ENCODE results near the gene RIMS4.

- TF ChIP-seq JUND (IDR thresholded peaks at IDR 0.05) = no peak
- TF ChIP-seq, protein P1, sequence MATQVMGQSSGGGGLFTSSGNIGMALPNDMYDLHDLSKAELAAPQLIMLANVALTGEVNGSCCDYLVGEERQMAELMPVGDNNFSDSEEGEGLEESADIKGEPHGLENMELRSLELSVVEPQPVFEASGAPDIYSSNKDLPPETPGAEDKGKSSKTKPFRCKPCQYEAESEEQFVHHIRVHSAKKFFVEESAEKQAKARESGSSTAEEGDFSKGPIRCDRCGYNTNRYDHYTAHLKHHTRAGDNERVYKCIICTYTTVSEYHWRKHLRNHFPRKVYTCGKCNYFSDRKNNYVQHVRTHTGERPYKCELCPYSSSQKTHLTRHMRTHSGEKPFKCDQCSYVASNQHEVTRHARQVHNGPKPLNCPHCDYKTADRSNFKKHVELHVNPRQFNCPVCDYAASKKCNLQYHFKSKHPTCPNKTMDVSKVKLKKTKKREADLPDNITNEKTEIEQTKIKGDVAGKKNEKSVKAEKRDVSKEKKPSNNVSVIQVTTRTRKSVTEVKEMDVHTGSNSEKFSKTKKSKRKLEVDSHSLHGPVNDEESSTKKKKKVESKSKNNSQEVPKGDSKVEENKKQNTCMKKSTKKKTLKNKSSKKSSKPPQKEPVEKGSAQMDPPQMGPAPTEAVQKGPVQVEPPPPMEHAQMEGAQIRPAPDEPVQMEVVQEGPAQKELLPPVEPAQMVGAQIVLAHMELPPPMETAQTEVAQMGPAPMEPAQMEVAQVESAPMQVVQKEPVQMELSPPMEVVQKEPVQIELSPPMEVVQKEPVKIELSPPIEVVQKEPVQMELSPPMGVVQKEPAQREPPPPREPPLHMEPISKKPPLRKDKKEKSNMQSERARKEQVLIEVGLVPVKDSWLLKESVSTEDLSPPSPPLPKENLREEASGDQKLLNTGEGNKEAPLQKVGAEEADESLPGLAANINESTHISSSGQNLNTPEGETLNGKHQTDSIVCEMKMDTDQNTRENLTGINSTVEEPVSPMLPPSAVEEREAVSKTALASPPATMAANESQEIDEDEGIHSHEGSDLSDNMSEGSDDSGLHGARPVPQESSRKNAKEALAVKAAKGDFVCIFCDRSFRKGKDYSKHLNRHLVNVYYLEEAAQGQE (IDR thresholded peaks at IDR 0.05) = no peak
- no peak for TF ChIP-seq CTCF (IDR thresholded peaks at IDR 0.05; ENCODE audit: low read depth, low read length, missing input control)
- TF ChIP-seq GABPA (IDR thresholded peaks at IDR 0.05 in 1 of 2, conservative IDR thresholded peaks at IDR 0.05 in 1 of 2) = no peak
- no peak for TF ChIP-seq RXRA (IDR thresholded peaks at IDR 0.05)
- TF ChIP-seq MAX (IDR thresholded peaks at IDR 0.05) = no peak
- TF ChIP-seq HNF4A (conservative IDR thresholded peaks at IDR 0.05) = no peak
- no peak for TF ChIP-seq TAF1 (conservative IDR thresholded peaks at IDR 0.05)
- no peak for TF ChIP-seq SP1 (IDR thresholded peaks at IDR 0.05)
- TF ChIP-seq, protein P2, sequence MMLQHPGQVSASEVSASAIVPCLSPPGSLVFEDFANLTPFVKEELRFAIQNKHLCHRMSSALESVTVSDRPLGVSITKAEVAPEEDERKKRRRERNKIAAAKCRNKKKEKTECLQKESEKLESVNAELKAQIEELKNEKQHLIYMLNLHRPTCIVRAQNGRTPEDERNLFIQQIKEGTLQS (IDR thresholded peaks at IDR 0.05) = no peak
- TF ChIP-seq YY1 (IDR thresholded peaks at IDR 0.05) = no peak
- TF ChIP-seq EGR1 (IDR thresholded peaks at IDR 0.05; ENCODE audit: low read depth in 2 of 2) = no peak
These were observed 90.5 kb downstream of the RIMS4 start for GRCh38 chr20:44719841-44720240.

Data from liver (tissue), 3 donors.